Effector memory CD4-positive, alpha-beta T cell (primary cell): ENCODE results near the gene PALLD.

ENCODE experiments used
- DNase-seq, 3 donors: peaks; one replicate each; pipeline ENCODE4 v3.0.0-alpha.2; 2020
- H3K27ac ChIP-seq: 2 replicates; pipeline ENCODE4 v1.7.0; 2013; ENCODE audit warnings: mild to moderate bottlenecking, low read length, moderate library complexity; ENCODE audit not compliant: insufficient read depth, poor library complexity, severe bottlenecking
- H3K27me3 ChIP-seq: replicated peaks from 2 replicates; pipeline ENCODE4 v1.7.0; 2013; ENCODE audit warnings: mild to moderate bottlenecking, low read length; ENCODE audit not compliant: insufficient read depth, control insufficient read depth, poor library complexity, severe bottlenecking
- H3K36me3 ChIP-seq: 2 replicates; pipeline ENCODE4 v1.7.0; 2013; ENCODE audit warnings: mild to moderate bottlenecking, low read length, moderate library complexity; ENCODE audit not compliant: control insufficient read depth, insufficient read depth
- H3K4me1 ChIP-seq: 2 replicates; pipeline ENCODE4 v1.7.0; 2013; ENCODE audit warnings: low read length, mild to moderate bottlenecking; ENCODE audit not compliant: control insufficient read depth, insufficient read depth, poor library complexity, severe bottlenecking
- H3K4me3 ChIP-seq: 2 replicates; pipeline ENCODE4 v1.7.0; 2013; ENCODE audit warnings: low read length, low read depth, mild to moderate bottlenecking; ENCODE audit not compliant: insufficient read depth, poor library complexity, severe bottlenecking
- H3K9me3 ChIP-seq: 2 replicates; pipeline ENCODE4 v1.7.0; 2013; ENCODE audit warnings: mild to moderate bottlenecking, low read length, moderate library complexity; ENCODE audit not compliant: control insufficient read depth

The PALLD gene

GRCh38 chr4:168857546-168858314 is 360.9 kb downstream of the PALLD start:
- no peak overlapping the region for H3K27ac ChIP-seq
- no peak overlapping the region for H3K4me3 ChIP-seq
- no peaks in the 10 kb centered on the region for H3K27me3 ChIP-seq
- no peaks in the 10 kb centered on the region for H3K9me3 ChIP-seq
- no peaks in the 10 kb centered on the region for H3K36me3 ChIP-seq
- DNase-seq: no peak
- H3K4me1 ChIP-seq: no peaks in the 10 kb centered on the region

- Histone ChIP-seq H3K4me1 (no peaks in the 10 kb centered on the region), H3K9me3 (no peaks in the 10 kb centered on the region), H3K27ac (no peak overlapping the region), H3K4me3 (no peak overlapping the region), H3K27me3 (no peaks in the 10 kb centered on the region), H3K36me3 (no peaks in the 10 kb centered on the region)
- no peak for DNase-seq
Observed at GRCh38 chr4:168859100-168859499, 362.2 kb downstream of the PALLD start.

DNA sequence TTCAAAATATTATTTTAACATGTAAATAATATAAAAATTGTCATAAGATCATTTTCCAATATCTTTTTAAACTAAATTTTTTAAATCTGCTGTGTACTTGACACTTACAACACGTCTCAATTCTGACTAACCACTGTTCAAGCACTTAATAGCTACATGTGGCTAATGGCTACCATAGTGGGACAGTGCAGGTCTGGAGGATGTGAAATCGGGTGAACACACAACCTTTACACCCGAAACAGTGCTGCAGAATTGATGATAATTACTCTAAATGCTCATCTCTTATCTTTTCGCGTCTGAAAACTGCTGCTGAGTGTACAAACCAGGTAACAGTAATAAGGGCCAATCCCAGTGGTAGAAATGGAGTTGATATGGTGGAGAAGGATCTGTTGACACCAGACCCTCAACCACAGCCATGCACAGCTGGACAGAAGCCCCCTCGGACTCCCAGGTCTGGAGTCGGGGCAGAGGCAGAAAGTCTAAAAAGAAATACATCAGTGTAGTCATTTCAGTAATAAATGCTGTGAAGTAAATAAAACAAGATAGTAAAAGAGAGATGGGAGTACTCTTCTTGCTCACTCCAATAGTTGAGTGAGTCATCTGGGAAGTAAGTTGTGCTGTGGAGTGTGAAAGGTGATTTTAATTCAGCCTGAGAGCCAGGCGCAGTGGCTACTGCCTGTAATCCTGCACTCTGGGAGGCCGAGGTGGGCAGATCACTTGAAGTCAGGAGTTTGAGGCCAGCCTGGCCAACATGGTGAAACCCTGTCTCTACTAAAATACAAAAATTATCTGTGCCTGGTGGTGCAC is 363.2 kb downstream of the PALLD start:
- H3K27me3 ChIP-seq: no peaks in the 10 kb centered on the region
- H3K27ac ChIP-seq: no peak overlapping the region
- H3K4me3 ChIP-seq: no peak overlapping the region
- H3K9me3 ChIP-seq: no peaks in the 10 kb centered on the region
- DNase-seq: no peak
- H3K4me1 ChIP-seq: no peaks in the 10 kb centered on the region
- H3K36me3 ChIP-seq: no peaks in the 10 kb centered on the region

DNA sequence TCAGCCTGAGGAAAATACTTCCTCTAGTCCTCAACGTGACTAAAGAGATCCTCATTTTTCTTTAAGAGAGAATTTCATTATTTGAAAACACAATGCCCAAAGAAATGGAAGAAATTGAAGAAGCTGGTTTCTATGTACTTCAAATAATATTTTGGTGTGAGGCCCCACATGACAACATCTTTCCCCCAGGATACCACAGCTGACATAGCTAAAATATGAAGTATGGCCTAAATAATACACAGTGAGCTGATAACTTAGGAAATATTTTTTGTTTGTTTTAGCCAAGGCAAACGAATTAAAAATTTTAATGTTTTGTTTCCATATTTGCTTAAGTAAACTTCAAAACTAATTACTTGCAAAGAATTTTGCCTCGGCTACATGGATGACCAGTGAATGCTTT is 364.0 kb downstream of the PALLD start:
- Histone ChIP-seq H3K27me3 (no peaks in the 10 kb centered on the region), H3K4me1 (no peaks in the 10 kb centered on the region), H3K9me3 (no peaks in the 10 kb centered on the region), H3K36me3 (no peaks in the 10 kb centered on the region), H3K4me3 (no peak overlapping the region), H3K27ac (no peak overlapping the region)
- no peak for DNase-seq

GRCh38 chr4:168863719-168864647 is 367.1 kb downstream of the PALLD start:
- Histone ChIP-seq H3K36me3 (no peaks in the 10 kb centered on the region), H3K27me3 (no peaks in the 10 kb centered on the region), H3K4me1 (no peaks in the 10 kb centered on the region), H3K27ac (no peak overlapping the region), H3K4me3 (no peak overlapping the region), H3K9me3 (no peaks in the 10 kb centered on the region)
- DNase-seq: no peak

GRCh38 chr4:168864821-168865541 is 368.1 kb downstream of the PALLD start:
- H3K27me3 ChIP-seq: no peaks in the 10 kb centered on the region
- no peaks in the 10 kb centered on the region for H3K4me1 ChIP-seq
- H3K36me3 ChIP-seq: no peaks in the 10 kb centered on the region
- H3K9me3 ChIP-seq: no peaks in the 10 kb centered on the region
- H3K4me3 ChIP-seq: no peak overlapping the region
- DNase-seq: no peak
- H3K27ac ChIP-seq: no peak overlapping the region

DNA sequence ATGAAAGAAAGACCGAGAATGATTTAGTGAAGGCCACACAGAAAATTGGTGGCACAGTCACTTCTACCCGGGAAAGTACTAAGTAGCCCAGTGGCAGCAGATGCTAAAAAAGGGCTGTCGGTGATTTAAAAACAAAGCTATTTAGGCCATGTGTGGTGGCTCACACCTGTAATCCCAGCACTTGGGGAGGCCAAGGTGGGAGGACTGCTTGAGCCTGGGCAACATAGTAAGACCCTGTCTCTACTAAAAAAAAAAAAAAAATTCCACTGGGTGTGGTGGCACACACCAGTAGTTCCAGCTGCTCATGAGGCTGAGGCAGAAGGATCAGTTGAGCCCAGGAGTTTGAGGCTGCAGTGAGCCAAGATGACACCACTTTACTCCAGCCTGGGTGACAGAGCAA is 369.0 kb downstream of the PALLD start:
- H3K4me3 ChIP-seq: no peak overlapping the region
- no peak for DNase-seq
- H3K4me1 ChIP-seq: no peaks in the 10 kb centered on the region
- no peak overlapping the region for H3K27ac ChIP-seq
- H3K36me3 ChIP-seq: no peaks in the 10 kb centered on the region
- H3K9me3 ChIP-seq: no peaks in the 10 kb centered on the region
- H3K27me3 ChIP-seq: no peaks in the 10 kb centered on the region

DNA sequence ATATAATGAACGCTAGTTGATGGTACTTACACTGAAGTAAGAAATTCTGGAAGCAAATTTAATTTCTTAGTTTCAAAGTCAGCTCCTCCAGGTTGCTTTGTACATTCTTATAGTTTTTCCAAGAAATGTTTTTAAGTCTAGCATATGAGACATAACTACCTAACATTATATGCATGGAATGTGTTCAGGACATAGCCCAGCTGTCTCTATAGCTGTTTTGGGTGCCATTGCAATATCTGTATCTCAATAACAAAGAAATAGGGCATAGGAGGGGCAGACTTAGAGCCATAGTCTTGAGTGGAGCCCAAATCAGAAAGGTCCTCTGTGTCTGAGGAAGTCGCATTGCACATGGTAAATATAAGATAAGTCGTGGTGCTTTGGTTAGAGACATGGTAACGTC is 369.8 kb downstream of the PALLD start:
- DNase-seq: no peak
- no peak overlapping the region for H3K4me3 ChIP-seq
- no peaks in the 10 kb centered on the region for H3K36me3 ChIP-seq
- H3K4me1 ChIP-seq: no peaks in the 10 kb centered on the region
- H3K27ac ChIP-seq: no peak overlapping the region
- no peaks in the 10 kb centered on the region for H3K27me3 ChIP-seq
- no peaks in the 10 kb centered on the region for H3K9me3 ChIP-seq

DNA sequence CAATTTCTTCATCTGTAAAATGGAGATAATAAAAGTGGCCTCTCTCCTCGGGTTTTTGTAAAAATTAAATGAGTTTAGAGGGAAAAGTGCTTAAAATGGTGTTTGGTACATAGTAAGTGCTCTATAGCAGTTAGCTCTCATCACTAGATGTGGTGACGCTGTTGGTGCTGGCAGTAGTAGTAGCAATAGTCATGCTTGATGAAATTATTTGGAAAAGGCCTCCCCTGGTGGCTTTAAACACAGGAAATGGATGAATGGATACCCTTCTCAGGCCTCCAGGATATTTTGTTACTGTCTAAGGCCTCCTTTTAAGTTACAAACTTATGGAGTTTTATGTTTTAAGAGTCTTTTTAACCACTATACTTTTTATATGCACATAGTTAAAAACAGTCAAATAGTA is 370.3 kb downstream of the PALLD start:
- no peaks in the 10 kb centered on the region for H3K36me3 ChIP-seq
- no peaks in the 10 kb centered on the region for H3K4me1 ChIP-seq
- H3K27me3 ChIP-seq: no peaks in the 10 kb centered on the region
- H3K4me3 ChIP-seq: no peak overlapping the region
- DNase-seq: no peak
- H3K9me3 ChIP-seq: no peaks in the 10 kb centered on the region
- no peak overlapping the region for H3K27ac ChIP-seq
